NCI-H774 (cell line): ENCODE data around the gene PRDX2.
"Not testable (repeated sequence)": the region's sequence is repeated elsewhere in the genome, so short reads cannot be mapped to it uniquely, and the experiment has no call there.

Experiments
- DNase-seq: peaks from one replicate; lab custom pipeline; 2025; lab: John Stamatoyannopoulos, UW

PRDX2 gene

DNA sequence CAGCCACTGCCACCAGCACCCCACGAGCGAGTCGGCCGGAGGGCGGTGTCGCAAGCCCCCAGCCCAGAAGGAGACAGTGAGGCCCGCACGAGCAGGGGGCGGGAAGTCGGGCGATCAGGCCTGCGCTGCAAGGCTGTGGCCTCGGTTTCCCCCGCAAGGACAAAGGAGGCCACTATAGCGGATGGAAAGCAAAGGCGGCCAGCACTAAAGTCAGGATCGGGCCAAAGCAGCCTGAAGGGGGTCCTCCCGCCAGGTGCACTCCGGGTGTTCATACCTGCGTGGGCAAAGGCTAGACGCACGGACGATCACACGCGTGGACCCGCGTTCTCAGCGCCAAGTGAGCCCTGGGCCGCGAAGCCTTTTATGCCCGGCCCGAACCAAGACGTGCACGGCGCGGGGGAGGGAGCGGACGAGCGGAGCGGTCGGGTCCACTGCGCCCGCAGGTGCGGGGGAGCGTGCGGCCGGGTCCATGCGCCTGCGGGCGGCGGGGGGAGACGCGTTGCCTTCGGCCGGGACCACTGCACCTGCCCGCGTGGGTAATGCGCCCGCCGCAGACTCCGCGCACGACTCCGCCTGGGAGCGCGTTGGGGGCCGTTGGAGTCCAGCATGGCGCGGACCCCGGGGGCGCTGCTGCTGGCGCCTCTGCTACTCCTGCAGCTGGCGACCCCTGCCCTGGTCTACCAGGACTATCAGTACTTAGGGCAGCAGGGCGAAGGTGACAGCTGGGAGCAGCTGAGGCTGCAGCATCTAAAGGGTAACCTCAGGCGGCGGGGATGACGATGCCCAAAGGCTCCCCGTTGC, at the start of gene PRDX2, which contains the start of gene THSD8:
Gene PRDX2 (minus strand): TSS at position 335 of the 801 bp plus-strand sequence. CDS start 539 bp downstream, outside the sequence.
Gene THSD8 (plus strand): TSS at position 604 of the 801 bp plus-strand sequence. CDS start 3 bp downstream, at position 607.
- peak; percentile 82 for DNase-seq

DNA sequence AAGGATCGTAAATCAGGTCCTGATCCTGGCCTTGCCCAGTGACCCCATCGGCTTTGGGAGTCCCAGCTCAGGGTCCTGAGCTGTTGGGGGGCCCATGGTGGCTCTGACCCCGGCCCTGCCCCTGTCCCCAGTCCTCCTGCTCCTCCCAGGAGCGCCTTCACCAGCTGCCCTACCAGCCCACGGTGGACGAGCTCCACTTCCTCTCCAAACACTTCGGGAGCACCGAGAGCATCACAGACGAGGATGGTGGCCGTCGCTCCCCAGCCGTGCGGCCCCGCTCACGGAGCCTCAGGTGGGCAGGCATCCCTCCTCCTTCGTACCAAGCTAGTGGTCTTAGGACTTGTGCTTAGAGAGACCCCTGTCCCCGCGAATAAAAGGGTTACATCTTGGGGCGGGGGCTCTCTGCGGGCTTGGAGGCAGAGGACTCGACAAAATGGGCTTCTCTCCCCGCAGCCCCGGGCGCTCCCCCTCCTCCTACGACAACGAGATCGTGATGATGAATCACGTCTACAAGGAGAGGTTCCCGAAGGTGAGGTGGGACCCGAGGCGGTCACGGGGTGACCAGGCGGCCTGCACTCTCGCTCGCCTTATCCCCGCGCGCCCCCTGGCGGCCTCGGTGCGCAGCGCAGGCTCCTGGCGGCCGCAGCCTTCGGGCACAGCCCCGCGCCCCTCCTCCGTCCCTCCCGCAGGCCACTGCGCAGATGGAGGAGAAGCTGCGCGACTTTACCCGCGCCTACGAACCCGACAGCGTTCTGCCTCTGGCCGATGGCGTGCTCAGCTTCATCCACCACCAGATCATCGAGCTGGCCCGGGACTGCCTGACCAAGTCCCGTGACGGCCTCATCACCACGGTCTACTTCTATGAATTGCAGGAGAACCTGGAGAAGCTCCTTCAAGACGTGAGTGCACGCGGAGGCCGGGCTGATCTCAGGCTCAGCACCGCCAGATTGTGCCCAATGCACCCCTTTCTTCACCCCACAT, 45.8 kb upstream of the PRDX2 start:
- peak; percentile 19 for DNase-seq

DNA sequence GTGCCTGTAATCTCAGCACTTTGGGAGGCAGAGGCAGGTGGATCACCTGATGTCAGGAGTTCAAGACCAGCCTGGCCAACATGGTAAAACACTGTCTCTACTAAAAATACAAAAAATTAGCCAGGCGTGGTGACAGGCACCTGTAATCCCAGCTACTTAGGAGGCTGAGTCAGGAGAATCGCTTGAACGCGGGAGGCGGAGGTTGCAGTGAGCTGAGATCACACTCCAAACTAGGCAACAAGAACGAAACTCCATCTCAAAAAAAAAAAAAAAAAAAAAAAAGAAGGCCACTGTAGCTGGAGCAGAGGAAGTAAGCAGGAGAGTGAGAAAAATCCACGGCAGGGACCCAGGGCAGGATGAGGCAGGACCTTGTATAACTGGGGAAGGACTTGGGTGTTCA, 45.0 kb upstream of the PRDX2 start:
- not testable (repeated sequence) for DNase-seq

DNA sequence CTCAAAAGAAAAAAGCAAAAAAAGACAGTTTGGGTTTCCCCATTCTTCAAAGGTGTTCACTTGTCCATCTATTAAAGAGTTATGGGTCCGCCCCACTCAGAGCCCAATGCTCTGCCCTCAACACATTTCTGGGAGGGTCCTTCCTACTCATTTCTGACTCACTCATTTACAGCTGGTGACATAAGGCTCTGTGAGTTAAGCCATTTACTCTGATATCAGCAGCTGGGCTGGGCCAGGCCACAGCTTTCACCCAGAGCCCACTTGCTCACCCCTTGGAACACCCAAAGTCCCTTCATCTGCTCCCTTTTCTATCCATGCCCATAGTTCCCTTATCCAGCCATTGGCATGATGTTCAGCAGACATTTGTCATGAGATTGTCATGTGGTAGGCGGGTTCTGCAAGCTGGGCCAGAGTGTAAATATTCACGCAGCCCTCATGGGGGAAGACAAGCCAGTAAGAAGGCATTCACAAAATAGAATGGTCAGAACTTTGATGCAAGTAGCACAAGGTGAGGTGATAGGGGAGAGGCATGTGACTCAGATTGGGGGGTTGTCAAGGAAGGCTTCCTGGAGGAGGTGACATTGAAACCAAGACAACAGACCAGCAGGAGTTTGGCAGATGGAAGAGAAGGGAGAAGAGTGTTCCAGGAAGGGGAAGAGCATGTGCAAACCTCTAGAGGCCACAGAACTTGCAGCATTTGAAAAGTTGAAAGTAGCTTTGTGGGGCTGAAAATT, 42.6 kb upstream of the PRDX2 start:
- no peak for DNase-seq

DNA sequence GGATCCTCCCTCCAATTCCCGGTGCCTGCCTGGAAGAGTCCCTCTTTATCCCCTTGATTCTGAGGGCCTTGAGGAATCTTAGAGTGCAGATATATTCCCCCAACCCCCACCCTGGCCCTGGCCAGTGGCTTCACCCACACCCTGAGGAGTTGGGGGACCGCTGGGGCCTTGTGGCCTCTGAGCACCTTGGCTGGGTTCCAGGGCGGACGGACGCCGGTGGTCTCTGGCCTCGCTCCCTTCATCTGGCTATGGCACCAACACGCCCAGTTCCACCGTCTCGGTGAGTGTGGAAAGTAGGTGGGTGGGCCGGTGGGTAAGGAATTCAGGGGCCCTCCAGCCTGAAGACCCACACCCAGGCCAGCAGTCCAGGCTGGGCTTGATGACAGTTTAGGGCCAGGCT, 41.7 kb upstream of the PRDX2 start:
- no peak for DNase-seq

DNA sequence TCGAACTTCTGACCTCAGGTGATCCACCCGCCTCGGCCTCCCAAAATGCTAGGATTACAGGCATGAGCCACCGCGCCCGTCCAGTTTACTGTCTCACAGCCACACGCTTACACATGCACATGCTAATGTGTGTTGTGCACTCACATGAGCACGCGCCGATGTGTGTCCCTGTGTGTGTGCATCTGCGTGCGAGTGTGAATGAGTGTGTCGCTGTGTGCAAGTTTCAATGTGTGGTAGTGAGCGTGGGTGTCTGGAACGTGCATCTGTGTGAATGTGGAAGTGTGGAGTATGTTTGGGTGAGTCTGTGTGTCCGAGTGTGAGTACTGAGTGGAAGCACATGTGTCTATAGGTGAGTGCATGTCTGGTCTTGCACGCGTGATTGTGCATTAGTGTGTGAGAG, 40.9 kb upstream of the PRDX2 start:
- DNase-seq: no peak

DNA sequence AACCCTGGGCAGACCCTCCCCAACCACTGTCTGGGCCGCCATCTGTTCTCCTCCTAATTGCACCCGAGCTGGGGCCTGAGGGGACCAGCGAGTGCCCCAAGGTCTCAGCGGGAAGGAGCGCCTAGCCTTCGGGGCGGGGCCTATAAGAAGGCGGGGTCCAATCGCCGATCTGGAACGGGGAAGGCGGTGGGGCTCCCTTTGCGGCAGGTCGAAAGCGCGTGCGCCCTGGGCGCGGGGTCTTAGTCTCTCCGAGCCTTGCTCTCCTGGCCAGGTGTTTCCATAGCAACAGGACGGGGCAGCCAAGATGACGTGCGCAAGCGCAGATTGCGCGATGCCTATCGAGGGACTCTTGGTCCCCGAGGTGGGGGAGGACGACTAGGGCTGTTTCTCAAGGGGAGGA, 39.5 kb upstream of the PRDX2 start:
- no peak for DNase-seq

DNA sequence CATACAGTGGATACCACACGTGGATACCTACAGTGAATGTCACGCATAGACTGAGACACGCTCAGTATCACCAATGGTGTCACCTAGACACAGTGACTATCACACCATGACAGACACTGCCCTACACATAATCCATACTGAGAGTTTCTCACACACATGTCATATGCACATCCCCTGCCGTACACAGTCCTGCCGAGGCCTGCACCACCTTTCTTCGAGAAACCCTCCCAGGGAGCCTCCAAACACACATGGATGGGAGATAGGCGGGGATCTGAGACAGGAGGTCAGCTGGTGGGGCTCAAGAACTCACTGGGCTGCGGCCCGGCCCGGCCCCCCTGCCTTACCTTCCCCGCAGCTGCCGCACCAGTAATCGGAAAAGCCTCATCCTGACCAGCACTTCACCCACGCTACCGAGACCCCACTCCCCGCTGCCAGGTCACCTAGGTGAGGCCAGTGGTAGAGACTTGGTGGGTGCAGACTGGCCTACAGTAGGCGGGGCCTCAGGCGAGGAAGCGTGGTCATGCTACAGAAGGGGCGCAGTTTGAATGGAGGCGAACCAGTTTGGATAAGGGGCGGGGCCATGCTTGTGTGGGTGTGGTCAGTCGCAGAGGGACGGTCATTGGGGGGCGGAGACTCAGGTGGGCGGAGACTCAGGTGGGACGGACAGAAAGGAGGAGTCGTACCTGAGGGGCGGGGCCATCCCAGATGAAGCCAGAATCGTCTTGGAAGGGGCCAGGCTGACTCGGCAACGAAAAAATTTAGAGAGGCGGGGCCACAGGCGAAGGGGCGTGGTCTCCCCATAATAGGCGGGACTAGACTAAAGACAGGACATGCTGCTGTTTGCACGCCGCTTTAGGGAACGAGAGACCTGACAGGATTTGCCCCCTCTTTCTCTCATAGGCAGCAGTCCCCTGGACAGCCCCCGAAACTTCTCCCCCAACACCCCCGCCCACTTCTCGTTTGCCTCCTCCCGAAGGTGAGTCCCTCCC, 38.8 kb upstream of the PRDX2 start:
- no peak for DNase-seq

DNA sequence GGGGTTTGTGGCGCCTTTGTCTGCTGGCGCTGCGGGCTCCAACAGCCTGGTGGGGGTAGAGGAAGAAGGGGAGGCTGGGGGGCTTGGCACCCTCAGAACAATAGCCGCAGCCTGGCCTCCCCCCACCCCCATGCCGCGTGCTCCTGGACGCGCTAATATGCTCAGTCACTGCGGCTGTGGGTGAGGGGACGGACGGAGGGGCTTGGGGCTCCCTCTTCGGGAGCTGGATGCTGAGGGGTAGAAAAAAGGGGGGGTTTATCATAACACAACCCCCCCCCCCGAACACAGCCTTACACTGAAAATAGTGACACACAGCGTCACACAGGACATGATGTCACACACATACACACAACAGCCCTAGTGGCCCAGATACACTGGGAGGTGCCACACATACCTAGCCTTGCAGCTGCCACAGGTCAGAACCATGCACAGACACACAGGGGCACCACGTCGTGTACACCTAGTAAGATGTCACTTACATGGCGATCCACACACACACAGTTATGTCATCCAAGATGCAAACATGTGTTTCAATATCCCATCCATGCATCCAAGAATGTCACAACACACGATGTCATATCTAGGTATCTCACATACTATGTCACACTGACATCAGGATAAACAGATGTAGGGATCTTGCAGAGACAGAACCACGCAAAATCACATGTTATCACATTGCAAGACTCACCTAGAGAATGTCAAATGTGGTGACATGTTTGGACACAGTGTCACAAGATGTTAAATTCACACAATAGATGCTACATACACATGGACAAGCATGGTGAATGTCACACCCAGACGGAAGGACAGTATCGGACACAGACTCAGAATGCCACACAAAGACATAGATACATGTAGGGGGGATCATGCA, 37.5 kb upstream of the PRDX2 start:
- DNase-seq: no peak

DNA sequence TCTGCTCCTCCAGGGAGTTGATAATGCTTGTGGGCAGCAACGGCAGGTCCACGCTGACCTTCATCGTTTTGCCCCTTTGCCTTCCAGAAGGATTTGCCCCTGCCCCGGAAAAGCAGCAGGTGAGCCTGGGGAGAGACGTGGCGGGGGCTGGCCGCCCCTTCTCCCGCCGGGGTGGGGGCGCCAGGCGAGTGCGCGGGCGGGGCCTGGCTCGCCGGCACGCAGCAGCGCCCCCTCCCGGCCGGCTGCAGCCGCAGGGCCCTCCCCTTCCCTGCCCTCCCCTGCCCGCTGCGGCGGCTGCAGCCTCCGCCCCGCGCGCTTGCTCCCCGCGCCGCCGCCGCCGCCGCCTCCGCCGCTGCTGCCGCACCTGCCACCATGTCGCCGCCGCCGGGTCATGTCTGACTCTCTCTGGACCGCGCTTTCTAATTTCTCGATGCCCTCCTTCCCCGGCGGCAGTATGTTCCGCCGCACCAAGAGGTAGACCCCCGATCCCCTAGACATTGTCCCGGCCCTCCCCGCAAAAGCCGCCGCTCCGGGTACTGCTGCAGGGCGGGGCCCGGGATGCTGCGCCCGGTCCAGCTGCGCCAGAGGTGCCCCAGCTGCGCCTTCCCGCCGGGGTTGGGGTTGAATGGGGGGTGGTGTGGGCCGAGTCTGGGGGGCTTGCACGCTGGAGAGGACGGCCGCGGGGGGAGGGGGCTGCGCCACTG, 36.7 kb upstream of the PRDX2 start, which contains the start of gene MAST1:
Gene MAST1 (plus strand): TSS at position 334 of the 704 bp plus-strand sequence. CDS start 58 bp downstream, at position 392.
- peak; percentile 42 for DNase-seq

DNA sequence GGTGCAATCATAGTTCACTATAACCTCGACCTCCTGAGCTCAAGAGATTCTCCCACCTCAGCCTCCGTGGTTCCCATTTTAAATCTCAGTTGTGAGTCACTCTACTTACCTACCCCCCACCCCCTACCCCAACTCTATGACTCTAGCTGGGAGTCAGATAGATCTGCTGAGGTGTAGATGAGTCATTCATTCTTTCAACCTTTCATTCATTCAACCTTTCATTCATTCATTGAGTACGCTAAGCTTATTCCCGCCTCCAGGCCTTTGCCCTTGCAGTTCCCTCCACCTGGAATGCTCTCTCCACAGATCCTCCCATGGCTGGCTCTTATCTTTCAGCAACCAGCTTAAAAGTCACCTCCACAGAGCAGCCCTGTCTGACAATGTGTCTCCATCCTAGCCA, 35.6 kb upstream of the PRDX2 start:
- DNase-seq: no peak

DNA sequence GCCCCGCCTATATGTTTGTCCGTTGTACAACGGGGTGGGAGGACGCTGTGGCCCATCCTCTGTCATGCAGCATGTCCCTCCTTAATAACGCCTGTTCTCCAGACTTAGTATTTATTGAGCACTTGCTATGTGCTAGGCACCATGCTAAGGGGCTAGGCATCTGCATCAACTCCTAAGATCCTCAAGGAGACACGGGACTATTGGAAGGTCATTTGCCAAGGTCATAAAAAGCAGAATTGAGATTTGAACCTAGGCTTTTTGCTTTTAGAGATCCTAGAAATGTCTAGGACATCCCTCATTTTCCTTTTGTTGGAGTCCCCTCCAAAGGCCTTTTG, 34.9 kb upstream of the PRDX2 start:
- no peak for DNase-seq

DNA sequence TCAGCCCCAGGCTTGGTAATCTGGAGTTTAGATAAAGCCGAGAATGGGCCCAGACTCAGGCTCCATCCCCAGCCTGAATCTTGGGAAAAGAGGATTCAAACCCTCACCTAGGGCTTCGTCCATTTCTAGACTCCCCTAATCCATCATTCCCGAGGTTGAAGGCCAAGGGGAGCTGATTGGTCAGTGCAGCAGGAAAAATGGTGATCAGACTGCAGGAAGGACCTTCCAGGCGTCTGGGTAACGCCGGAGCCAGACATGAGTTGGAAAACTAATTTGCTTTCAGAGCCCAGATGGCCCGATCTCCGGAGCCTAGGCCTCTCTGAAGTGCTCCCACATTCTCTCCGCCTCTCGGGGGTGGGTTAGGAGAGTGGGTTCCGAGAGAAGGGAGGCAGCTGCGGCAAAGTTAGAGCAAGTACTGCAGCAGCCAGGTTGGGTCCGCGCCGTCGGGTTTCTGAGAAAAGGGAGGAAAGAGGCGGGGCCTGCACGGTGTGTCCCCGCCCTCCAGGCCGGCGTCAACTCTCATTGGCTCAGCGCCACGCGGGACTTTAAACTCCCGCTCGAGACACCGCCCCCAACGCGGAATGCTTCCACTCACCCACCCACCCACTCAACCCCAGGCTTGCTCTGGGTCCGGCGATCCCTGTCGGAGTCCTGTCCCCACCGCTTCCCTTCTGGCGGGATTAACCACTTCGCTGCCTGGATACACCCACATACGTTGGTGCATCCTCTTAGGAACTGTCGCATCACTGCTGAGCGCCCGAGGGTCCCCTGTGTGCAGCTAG, 33.6 kb upstream of the PRDX2 start:
- peak; percentile 72 for DNase-seq

DNA sequence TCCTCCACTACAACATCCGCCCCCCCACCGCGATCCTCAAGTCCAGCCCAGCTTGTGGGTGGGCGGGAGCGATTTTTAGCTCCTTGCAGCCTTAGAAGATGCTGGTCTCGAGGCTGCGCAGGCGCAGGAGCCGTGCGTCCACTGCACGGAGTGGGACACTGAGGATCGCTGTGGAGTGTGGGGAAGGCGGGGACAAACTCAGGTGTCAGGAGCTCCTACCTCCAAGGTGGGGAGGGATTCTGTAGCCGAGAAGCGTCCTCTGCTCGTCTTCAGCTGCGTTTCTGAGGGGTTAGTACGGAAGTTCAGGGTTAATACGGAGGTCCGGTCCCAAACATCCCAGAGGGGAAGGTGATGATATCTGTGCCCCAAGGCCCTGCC, 33.0 kb upstream of the PRDX2 start, which contains the start of gene RTBDN:
Gene RTBDN (minus strand): TSS at position 14 of the 378 bp plus-strand sequence. CDS start 4,600 bp downstream, outside the sequence.
- DNase-seq: peak; percentile 20

DNA sequence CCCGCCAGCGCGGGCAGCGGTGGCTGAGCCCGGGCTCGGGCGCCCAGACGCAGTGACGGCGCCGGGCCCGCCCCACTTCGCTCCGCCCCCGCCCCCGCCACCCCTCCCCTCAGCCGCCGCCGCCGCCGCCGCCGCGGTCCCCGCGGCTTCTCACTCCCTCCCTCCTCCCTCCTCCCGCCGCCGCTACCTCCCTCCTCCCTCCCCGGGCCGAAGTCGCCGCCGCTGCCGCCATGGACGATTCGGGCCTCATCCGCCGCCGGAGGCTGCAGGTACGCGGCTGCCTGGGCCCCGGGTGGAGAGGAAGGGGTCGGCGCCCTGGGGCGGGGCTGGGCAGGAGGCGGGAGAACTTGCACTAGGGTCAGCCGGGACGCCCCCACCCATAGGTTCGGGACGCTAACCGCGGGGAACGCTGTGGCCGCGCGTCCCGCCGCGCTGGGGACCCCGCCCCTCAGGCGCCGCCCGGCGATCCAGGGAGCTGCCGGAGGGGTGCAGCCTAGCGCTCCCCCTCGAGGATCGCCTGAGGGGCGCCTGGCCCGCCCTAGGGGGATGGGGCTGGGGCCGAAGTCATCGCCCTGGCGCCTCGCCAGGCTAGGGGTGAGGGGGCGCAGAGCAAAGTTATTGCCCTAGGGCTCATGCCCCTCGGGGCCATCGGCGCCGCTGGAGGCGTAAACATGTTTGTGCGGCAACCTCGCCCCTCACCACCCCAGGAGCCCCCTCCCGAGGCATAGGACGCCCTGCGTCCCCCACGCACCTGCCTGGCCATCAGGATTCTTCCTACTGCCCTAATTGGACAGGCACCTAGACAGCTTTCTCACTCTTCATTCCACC, 32.4 kb upstream of the PRDX2 start:
- peak; percentile 67 for DNase-seq

DNA sequence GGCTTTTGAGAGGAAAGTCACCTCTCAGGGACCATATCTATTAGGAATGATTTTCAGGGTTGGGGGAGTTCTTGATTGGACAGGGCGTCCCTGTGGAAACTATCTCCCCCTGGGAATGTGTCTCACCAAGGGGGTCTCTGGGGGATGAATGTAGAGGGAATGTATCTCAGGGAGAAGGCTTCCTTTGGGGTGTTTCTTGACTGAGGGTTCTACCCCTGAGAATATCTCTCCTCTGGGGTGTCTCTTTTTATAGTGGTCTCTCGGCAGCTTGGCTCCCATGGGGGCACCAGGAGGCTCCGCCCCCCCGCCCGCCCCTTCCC, 31.8 kb upstream of the PRDX2 start:
- DNase-seq: no peak

DNA sequence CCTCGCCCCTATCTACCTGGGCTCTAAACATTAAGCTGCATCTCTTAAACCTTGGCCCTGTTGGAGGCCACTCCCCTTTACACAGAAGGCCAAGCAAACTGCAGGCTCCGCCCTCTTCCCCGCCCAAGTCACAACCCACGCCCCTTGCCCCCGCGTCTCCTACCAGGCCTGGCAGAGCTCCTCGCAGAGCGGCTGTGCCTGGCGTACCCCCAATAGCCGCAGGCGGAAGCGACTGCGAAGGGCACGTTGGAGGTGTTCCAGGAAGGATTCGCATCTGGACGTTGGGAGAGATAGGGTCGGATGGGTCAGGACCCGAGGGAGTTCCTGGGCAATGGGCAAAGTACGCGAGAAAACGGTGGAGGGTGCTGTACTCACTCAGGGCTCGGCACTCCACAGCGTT, 26.9 kb upstream of the PRDX2 start:
- peak; percentile 42 for DNase-seq
